NCI-H1048 (cell line): ENCODE measurements around the gene IRF2BP1.

ENCODE experiments used
- DNase-seq: peaks from one replicate; lab custom pipeline; 2025; lab: John Stamatoyannopoulos, UW

Gene IRF2BP1

GRCh38 chr19:45885556-45886426 is at the start of gene IRF2BP1:
Gene IRF2BP1 (minus strand): TSS chr19:45886141. CDS start chr19:45885774, 367 bp downstream.
- peak; percentile 81 for DNase-seq

- no peak for DNase-seq
Measured at GRCh38 chr19:45935267-45935666, 49.3 kb upstream of the IRF2BP1 start.

GRCh38 chr19:45934551-45935230 is 48.8 kb upstream of the IRF2BP1 start:
- DNase-seq, result no peak

- DNase-seq, result no peak
Measured at GRCh38 chr19:45933759-45934158, 47.8 kb upstream of the IRF2BP1 start.

GRCh38 chr19:45931055-45931454 is 45.1 kb upstream of the IRF2BP1 start:
- DNase-seq, result no peak

GRCh38 chr19:45929247-45929646 is 43.3 kb upstream of the IRF2BP1 start:
- no peak for DNase-seq

- peak; percentile 87 for DNase-seq
Measured at GRCh38 chr19:45927565-45928261, 41.8 kb upstream of the IRF2BP1 start.

GRCh38 chr19:45924891-45925447 is 39.0 kb upstream of the IRF2BP1 start:
- no peak for DNase-seq

- no peak for DNase-seq
Measured at GRCh38 chr19:45922281-45922680, 36.3 kb upstream of the IRF2BP1 start.

GRCh38 chr19:45920458-45920857 is 34.5 kb upstream of the IRF2BP1 start:
- no peak for DNase-seq

- no peak for DNase-seq
Measured at GRCh38 chr19:45919678-45920077, 33.7 kb upstream of the IRF2BP1 start.

- DNase-seq, result no peak
Measured at GRCh38 chr19:45918721-45919120, 32.8 kb upstream of the IRF2BP1 start.

- DNase-seq, result no peak
Measured at GRCh38 chr19:45917421-45918091, 31.6 kb upstream of the IRF2BP1 start.

GRCh38 chr19:45913874-45914830 is 28.2 kb upstream of the IRF2BP1 start, which contains the start of gene NANOS2:
Gene NANOS2 (minus strand): TSS chr19:45914778. CDS start chr19:45914693, 85 bp downstream.
- DNase-seq, result no peak

- DNase-seq, result no peak
Measured at GRCh38 chr19:45911291-45911690, 25.4 kb upstream of the IRF2BP1 start.

- DNase-seq, result no peak
Measured at GRCh38 chr19:45908956-45909355, 23.0 kb upstream of the IRF2BP1 start.

- DNase-seq, result no peak
Measured at GRCh38 chr19:45906221-45906620, 20.3 kb upstream of the IRF2BP1 start.

- DNase-seq, result no peak
Measured at GRCh38 chr19:45905011-45905410, 19.1 kb upstream of the IRF2BP1 start.

- peak; percentile 90 for DNase-seq
Measured at GRCh38 chr19:45902651-45903625, 17.0 kb upstream of the IRF2BP1 start.
